ENCODE results near the gene METTL17.
A peak's percentile ranks its signal among the peaks of the same experiment; 100 is the strongest.

Gene METTL17

DNA sequence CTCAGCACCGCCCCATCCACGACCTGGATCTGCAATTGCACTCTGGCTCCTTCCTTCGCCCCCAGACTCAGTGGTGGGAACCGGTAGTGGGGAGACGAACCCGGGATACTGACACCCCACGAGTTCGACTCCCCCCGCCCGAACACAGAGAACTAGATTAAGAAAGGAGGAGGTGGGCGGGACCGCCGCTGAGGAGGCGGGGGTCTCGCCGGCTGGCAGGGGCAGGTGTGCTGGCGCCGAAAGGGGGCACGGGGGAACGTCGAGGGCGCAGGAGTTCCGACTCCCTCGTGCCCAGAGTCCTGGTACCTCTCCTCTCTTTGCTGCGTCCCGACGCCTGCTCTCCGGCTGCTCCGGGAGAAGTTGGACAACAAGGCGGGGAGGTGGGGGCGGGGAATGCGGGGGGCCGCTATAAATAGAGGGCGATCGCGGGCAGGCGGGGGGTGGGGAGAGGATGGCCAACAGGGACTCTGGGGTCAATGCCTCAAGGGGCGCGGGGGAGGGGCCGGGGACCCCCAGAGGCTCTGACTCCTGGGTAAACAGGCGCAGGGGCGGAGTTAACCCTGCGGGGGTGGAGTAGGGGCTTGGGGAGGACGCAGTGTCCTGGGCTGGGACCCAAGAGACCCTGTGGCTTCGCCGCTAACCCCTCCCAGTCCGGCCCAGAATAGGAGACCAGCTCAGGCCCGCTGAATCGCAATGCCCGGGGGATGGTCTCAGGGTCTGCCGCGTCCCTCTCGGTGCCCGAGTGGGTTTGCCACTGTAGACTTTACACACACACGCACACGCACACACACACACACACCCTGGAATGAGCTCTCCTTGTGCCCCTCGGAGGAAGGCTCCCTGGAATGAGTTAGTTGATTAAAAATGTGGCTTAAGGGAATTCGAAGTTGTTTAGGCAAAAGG, 35.8 kb downstream of the METTL17 start:
- H3K27ac ChIP-seq (ENCODE audit: low read depth, low read length, poor library complexity, severe bottlenecking), result no peak overlapping the region
- no peaks in the 10 kb centered on the region; the same call in 1 of the 2 replicates for H3K27me3 ChIP-seq (ENCODE audit: insufficient read depth, low read length)
- H4K20me1 ChIP-seq (ENCODE audit: insufficient read depth, low read length), result no peaks in the 10 kb centered on the region
- peaks cover 2% of the 10 kb centered on the region for H3K4me1 ChIP-seq (ENCODE audit: insufficient read depth, low read length, severe bottlenecking)
- no peaks in the 10 kb centered on the region for H3K36me3 ChIP-seq (ENCODE audit: insufficient read depth, low read length)
- H3K9me2 ChIP-seq (ENCODE audit: low read depth, low read length), result no peaks in the 10 kb centered on the region
- peak overlapping the region; percentile 53; the same call in 1 of the 2 replicates for H3K4me2 ChIP-seq (ENCODE audit: low read length)
- H3F3A ChIP-seq (ENCODE audit: insufficient read depth, low read length), result no peaks in the 10 kb centered on the region
- H3K4me3 ChIP-seq (ENCODE audit: low read depth, low read length, poor library complexity, severe bottlenecking), result peak overlapping the region; percentile 43
- H3K9me3 ChIP-seq (ENCODE audit: low read length), result no peaks in the 10 kb centered on the region
- no peak overlapping the region for H2AFZ ChIP-seq (ENCODE audit: low read length)
- H3K9ac ChIP-seq (ENCODE audit: low read length), result no peak overlapping the region
- no peaks in the 10 kb centered on the region for H3K79me2 ChIP-seq (ENCODE audit: insufficient read depth, low read length)
- TF ChIP-seq, protein P1, sequence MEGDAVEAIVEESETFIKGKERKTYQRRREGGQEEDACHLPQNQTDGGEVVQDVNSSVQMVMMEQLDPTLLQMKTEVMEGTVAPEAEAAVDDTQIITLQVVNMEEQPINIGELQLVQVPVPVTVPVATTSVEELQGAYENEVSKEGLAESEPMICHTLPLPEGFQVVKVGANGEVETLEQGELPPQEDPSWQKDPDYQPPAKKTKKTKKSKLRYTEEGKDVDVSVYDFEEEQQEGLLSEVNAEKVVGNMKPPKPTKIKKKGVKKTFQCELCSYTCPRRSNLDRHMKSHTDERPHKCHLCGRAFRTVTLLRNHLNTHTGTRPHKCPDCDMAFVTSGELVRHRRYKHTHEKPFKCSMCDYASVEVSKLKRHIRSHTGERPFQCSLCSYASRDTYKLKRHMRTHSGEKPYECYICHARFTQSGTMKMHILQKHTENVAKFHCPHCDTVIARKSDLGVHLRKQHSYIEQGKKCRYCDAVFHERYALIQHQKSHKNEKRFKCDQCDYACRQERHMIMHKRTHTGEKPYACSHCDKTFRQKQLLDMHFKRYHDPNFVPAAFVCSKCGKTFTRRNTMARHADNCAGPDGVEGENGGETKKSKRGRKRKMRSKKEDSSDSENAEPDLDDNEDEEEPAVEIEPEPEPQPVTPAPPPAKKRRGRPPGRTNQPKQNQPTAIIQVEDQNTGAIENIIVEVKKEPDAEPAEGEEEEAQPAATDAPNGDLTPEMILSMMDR (IDR thresholded peaks at IDR 0.05; ENCODE audit: low read length), result no peak
- no peak for TF ChIP-seq EZH2 (IDR thresholded peaks at IDR 0.05; ENCODE audit: borderline replicate concordance, low read length)

DNA sequence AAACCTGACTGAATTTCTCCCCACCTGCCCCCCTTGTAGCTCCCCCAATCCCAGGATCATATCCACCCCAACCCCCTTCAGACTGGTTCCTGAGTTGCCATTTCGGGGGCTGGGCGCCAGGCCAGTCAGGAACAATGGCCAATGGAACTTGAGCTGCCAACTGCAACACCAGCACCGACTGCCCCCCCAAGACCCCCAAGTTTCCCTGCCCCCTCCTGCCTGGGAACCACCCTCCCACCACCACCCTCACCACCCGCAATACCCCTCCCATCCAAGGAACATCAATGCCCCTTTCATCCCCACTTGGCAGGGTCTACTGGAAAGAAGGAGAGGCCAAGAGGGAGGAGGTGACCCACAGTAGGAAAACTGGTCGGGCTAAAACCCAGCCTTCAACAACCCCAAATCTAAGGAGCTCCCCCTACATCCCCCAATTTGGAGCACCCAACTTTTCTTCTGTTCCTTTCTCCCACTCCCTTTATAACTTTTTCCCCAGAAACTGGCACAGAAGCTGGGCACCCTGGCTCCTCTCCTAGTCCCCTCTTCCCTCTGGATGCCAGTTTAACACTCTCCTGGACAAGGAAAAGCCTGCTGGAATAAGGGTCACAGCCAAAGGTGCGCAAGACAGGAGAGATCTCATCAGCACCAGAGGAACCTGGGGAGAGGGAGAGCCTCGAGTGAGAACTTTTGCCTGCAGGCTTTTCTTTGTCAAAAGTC, 36.7 kb downstream of the METTL17 start:
- no peak overlapping the region for H2AFZ ChIP-seq (ENCODE audit: low read length)
- peaks cover 2% of the 10 kb centered on the region for H3K4me1 ChIP-seq (ENCODE audit: insufficient read depth, low read length, severe bottlenecking)
- no peak overlapping the region for H3K4me2 ChIP-seq (ENCODE audit: low read length)
- H3K27ac ChIP-seq (ENCODE audit: low read depth, low read length, poor library complexity, severe bottlenecking), result no peak overlapping the region
- TF ChIP-seq EZH2 (IDR thresholded peaks at IDR 0.05; ENCODE audit: borderline replicate concordance, low read length), result no peak
- TF ChIP-seq, protein P1 (IDR thresholded peaks at IDR 0.05; ENCODE audit: low read length), result no peak
- no peaks in the 10 kb centered on the region for H3F3A ChIP-seq (ENCODE audit: insufficient read depth, low read length)
- H4K20me1 ChIP-seq (ENCODE audit: insufficient read depth, low read length), result no peaks in the 10 kb centered on the region
- H3K36me3 ChIP-seq (ENCODE audit: insufficient read depth, low read length), result no peaks in the 10 kb centered on the region
- H3K9me2 ChIP-seq (ENCODE audit: low read depth, low read length), result no peaks in the 10 kb centered on the region
- no peak overlapping the region for H3K9ac ChIP-seq (ENCODE audit: low read length)
- no peaks in the 10 kb centered on the region for H3K9me3 ChIP-seq (ENCODE audit: low read length)
- no peak overlapping the region for H3K4me3 ChIP-seq (ENCODE audit: low read depth, low read length, poor library complexity, severe bottlenecking)
- H3K79me2 ChIP-seq (ENCODE audit: insufficient read depth, low read length), result no peaks in the 10 kb centered on the region
- H3K27me3 ChIP-seq (ENCODE audit: insufficient read depth, low read length), result no peaks in the 10 kb centered on the region; the same call in 1 of the 2 replicates

DNA sequence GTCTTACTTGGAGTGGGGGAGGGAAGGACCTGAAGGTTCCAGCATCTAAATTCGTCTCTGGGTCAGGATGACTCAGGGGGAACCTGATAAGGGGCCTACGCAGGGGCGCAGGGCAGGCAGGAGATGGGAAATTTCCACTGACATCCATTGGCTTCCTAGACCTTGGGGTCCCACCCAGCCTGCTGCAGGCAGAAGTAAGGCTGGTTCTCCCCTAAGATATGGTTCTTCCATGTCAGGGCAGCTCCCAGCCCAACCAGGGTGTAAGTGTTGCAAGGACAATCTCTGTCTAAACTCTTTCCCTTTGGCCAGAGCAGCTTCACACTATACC, 37.2 kb downstream of the METTL17 start:
- no peaks in the 10 kb centered on the region for H3K79me2 ChIP-seq (ENCODE audit: insufficient read depth, low read length)
- no peak overlapping the region for H3K4me3 ChIP-seq (ENCODE audit: low read depth, low read length, poor library complexity, severe bottlenecking)
- no peaks in the 10 kb centered on the region for H3K9me3 ChIP-seq (ENCODE audit: low read length)
- peaks cover 2% of the 10 kb centered on the region for H3K4me1 ChIP-seq (ENCODE audit: insufficient read depth, low read length, severe bottlenecking)
- H3K4me2 ChIP-seq (ENCODE audit: low read length), result no peak overlapping the region
- no peaks in the 10 kb centered on the region for H3K36me3 ChIP-seq (ENCODE audit: insufficient read depth, low read length)
- H3K9me2 ChIP-seq (ENCODE audit: low read depth, low read length), result no peaks in the 10 kb centered on the region
- H2AFZ ChIP-seq (ENCODE audit: low read length), result no peak overlapping the region
- no peak overlapping the region for H3K27ac ChIP-seq (ENCODE audit: low read depth, low read length, poor library complexity, severe bottlenecking)
- no peaks in the 10 kb centered on the region for H3F3A ChIP-seq (ENCODE audit: insufficient read depth, low read length)
- H3K9ac ChIP-seq (ENCODE audit: low read length), result no peak overlapping the region
- H3K27me3 ChIP-seq (ENCODE audit: insufficient read depth, low read length), result no peaks in the 10 kb centered on the region; the same call in 1 of the 2 replicates
- TF ChIP-seq EZH2 (IDR thresholded peaks at IDR 0.05; ENCODE audit: borderline replicate concordance, low read length), result no peak
- TF ChIP-seq, protein P1 (IDR thresholded peaks at IDR 0.05; ENCODE audit: low read length), result no peak
- H4K20me1 ChIP-seq (ENCODE audit: insufficient read depth, low read length), result no peaks in the 10 kb centered on the region
